ENCODE measurements around the gene ABCC5.

- TF ChIP-seq CTCF (IDR thresholded peaks at IDR 0.05; ENCODE audit: low read length), result no peak
- no peak for TF ChIP-seq EZH2 (IDR thresholded peaks at IDR 0.05; ENCODE audit: borderline replicate concordance, low read length)
Observed at GRCh38 chr3:184045995-184046394, 28.3 kb upstream of the ABCC5 start.

Measured in OCI-LY1 (cell line).